SIG-M5 (cell line): ENCODE results near the gene FSTL3.
"Not testable (repeated sequence)": the region's sequence is repeated elsewhere in the genome, so short reads cannot be mapped to it uniquely, and the experiment has no call there.

ENCODE experiments used
- DNase-seq: peaks from one replicate; lab custom pipeline; 2025; lab: John Stamatoyannopoulos, UW

Gene FSTL3

GRCh38 chr19:661427-662196 is 14.6 kb upstream of the FSTL3 start:
- DNase-seq: no peak

GRCh38 chr19:662207-662961 is 13.8 kb upstream of the FSTL3 start:
- no peak for DNase-seq

GRCh38 chr19:662962-663681 is 13.1 kb upstream of the FSTL3 start, which contains the start of gene RNF126:
TSS of gene RNF126 (minus strand) at chr19:663214. CDS start at chr19:663121, 93 bp downstream.
- DNase-seq: no peak

- DNase-seq: no peak
Measured at GRCh38 chr19:663682-664117, 12.5 kb upstream of the FSTL3 start.

GRCh38 chr19:664913-665443 is 11.2 kb upstream of the FSTL3 start:
- no peak for DNase-seq

- DNase-seq: not testable (repeated sequence)
Measured at GRCh38 chr19:666985-667573, 9.1 kb upstream of the FSTL3 start.

- DNase-seq: not testable (repeated sequence)
Measured at GRCh38 chr19:668675-669434, 7.3 kb upstream of the FSTL3 start.

- no peak for DNase-seq
Measured at GRCh38 chr19:670609-671075, 5.5 kb upstream of the FSTL3 start.

GRCh38 chr19:674282-675151 is 1.7 kb upstream of the FSTL3 start:
- no peak for DNase-seq

- no peak for DNase-seq
Measured at GRCh38 chr19:676007-676338, 219 bp upstream of the FSTL3 start.

- no peak for DNase-seq
Measured at GRCh38 chr19:677201-677600, 1.0 kb downstream of the FSTL3 start.

GRCh38 chr19:677601-678436 is 1.6 kb downstream of the FSTL3 start:
- no peak for DNase-seq

- DNase-seq: no peak
Measured at GRCh38 chr19:678791-679388, 2.7 kb downstream of the FSTL3 start.

- DNase-seq: no peak
Measured at GRCh38 chr19:679418-680286, 3.5 kb downstream of the FSTL3 start.

- DNase-seq: peak; percentile 74
Measured at GRCh38 chr19:680287-681028, 4.3 kb downstream of the FSTL3 start.

- no peak for DNase-seq
Measured at GRCh38 chr19:681029-682019, 5.1 kb downstream of the FSTL3 start.
